Activated B cell treated with CpG ODN at 0.5 μM for 24 hours (primary cell): ENCODE data around the gene SLC24A1. TPM values are rescaled to one million over a fixed set of nuclear protein-coding genes. Genes with fewer than 3 reads are reported as not detected.

ENCODE experiments used
- ATAC-seq: fragments of 200-7000 bp; cut with Tn5 transposase; one replicate; pipeline ENCODE4 v1.10.0; 2021; ENCODE audit warnings: low read depth, mild to moderate bottlenecking, moderate library complexity
- CTCF ChIA-PET: fragments of 350-600 bp; sonication (Branson Sonifier 250); formaldehyde crosslinking; loops from one replicate; lab custom pipeline; 2021; ENCODE audit warnings: antibody characterized with exemption; lab: Charles Lee
- POLR2A ChIA-PET: fragments of 350-600 bp; sonication (Branson Sonifier 250); formaldehyde crosslinking; loops from one replicate; lab custom pipeline; 2021; ENCODE audit warnings: antibody characterized with exemption; lab: Charles Lee
- DNase-seq: peaks from one replicate; pipeline ENCODE4 v3.0.0; 2022
- H3K27ac Mint-ChIP-seq: one replicate; pipeline ENCODE4 v1.8.0; 2020; ENCODE audit warnings: mixed read lengths
- H3K27me3 Mint-ChIP-seq: one replicate; pipeline ENCODE4 v1.8.0; 2021; ENCODE audit warnings: mixed read lengths
- H3K36me3 Mint-ChIP-seq: one replicate; pipeline ENCODE4 v1.8.0; 2021; ENCODE audit warnings: low read depth, mixed read lengths
- H3K4me1 Mint-ChIP-seq: one replicate; pipeline ENCODE4 v1.8.0; 2021; ENCODE audit warnings: mixed read lengths
- H3K4me3 Mint-ChIP-seq: one replicate; pipeline ENCODE4 v1.8.0; 2020; ENCODE audit warnings: mild to moderate bottlenecking, mixed read lengths
- H3K9me3 Mint-ChIP-seq: one replicate; pipeline ENCODE4 v1.8.0; 2020; ENCODE audit warnings: mixed read lengths
- intact Hi-C: fragments of 100-400 bp; cut with micrococcal nuclease; formaldehyde crosslinking; loops from one replicate; pipeline ENCODE4 v1.15.1; 2024
- total RNA-seq: library from RNA; stranded (reverse); gene quantifications from 2 replicates; pipeline ENCODE4 v1.2.3, GENCODE V29; 2022
- TF ChIP-seq, protein P1 (sequence below): fragments of 200-600 bp; IDR thresholded peaks from one replicate; pipeline ENCODE4 v1.8.0; 2022; ENCODE audit warnings: antibody characterized with exemption, mild to moderate bottlenecking

SLC24A1 gene
- total RNA-seq, 1 donor from 2014 or later, result 4.6 TPM

- ChIA-PET POLR2A (interaction anchor here (0.5 kb wide), 1 partner anchor 288 kb away, joined by 3 read pairs; no protein-coding TSS in a partner anchor), CTCF (no interaction called here)
- Mint-ChIP-seq H3K9me3 (no peaks in the 10 kb centered on the region), H3K27me3 (no peaks in the 10 kb centered on the region), H3K36me3 (peaks cover 76% of the 10 kb centered on the region), H3K4me1 (peaks cover 22% of the 10 kb centered on the region), H3K27ac (no peak overlapping the region), H3K4me3 (no peak overlapping the region)
- ATAC-seq, result no peak
- DNase-seq, result no peak
- TF ChIP-seq, protein P1, sequence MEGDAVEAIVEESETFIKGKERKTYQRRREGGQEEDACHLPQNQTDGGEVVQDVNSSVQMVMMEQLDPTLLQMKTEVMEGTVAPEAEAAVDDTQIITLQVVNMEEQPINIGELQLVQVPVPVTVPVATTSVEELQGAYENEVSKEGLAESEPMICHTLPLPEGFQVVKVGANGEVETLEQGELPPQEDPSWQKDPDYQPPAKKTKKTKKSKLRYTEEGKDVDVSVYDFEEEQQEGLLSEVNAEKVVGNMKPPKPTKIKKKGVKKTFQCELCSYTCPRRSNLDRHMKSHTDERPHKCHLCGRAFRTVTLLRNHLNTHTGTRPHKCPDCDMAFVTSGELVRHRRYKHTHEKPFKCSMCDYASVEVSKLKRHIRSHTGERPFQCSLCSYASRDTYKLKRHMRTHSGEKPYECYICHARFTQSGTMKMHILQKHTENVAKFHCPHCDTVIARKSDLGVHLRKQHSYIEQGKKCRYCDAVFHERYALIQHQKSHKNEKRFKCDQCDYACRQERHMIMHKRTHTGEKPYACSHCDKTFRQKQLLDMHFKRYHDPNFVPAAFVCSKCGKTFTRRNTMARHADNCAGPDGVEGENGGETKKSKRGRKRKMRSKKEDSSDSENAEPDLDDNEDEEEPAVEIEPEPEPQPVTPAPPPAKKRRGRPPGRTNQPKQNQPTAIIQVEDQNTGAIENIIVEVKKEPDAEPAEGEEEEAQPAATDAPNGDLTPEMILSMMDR, result no peak
- intact Hi-C loops, result no loop called here
These were observed 42.6 kb upstream of the SLC24A1 start for GRCh38 chr15:65578904-65579728.

GRCh38 chr15:65579762-65580161 is 42.0 kb upstream of the SLC24A1 start:
- peaks cover 80% of the 10 kb centered on the region for H3K36me3 Mint-ChIP-seq
- no peaks in the 10 kb centered on the region for H3K27me3 Mint-ChIP-seq
- ChIA-PET POLR2A (interaction anchor here (0.5 kb wide), 1 partner anchor 288 kb away, joined by 3 read pairs; no protein-coding TSS in a partner anchor), CTCF (no interaction called here)
- H3K9me3 Mint-ChIP-seq, result no peaks in the 10 kb centered on the region
- intact Hi-C loops, result no loop called here
- DNase-seq (no peak), ATAC-seq (no peak)
- TF ChIP-seq, protein P1, result no peak
- peaks cover 27% of the 10 kb centered on the region for H3K4me1 Mint-ChIP-seq
- H3K27ac Mint-ChIP-seq, result no peak overlapping the region
- H3K4me3 Mint-ChIP-seq, result no peak overlapping the region

GRCh38 chr15:65580287-65580686 is 41.5 kb upstream of the SLC24A1 start:
- ATAC-seq, result no peak
- Mint-ChIP-seq H3K9me3 (no peaks in the 10 kb centered on the region), H3K27me3 (no peaks in the 10 kb centered on the region), H3K36me3 (peaks cover 80% of the 10 kb centered on the region), H3K4me3 (no peak overlapping the region), H3K4me1 (peaks cover 27% of the 10 kb centered on the region), H3K27ac (no peak overlapping the region)
- ChIA-PET POLR2A (no interaction called here), CTCF (no interaction called here)
- intact Hi-C loops, result no loop called here
- no peak for DNase-seq
- TF ChIP-seq, protein P1, result no peak

DNA sequence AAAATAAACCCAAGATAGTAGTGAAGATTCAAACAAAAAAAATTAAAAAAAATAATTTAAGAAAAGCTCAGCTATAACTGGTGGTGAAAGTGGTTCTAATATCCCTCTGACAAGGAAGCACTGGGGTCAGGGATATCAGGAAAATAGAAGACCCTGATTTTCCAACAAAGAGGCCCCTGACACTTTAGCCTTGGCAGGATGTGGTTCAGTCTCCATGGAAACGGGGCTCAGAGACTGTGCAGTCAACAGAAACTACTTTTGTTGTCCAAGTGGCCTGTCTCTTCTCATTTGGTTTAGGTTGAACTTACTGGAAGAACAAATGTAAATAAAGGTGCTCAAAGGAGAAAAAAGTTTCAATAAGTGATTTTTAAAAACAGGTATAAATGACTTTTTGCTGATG is 38.0 kb upstream of the SLC24A1 start:
- H3K4me1 Mint-ChIP-seq, result peaks cover 17% of the 10 kb centered on the region
- CTCF ChIA-PET, result no interaction called here
- POLR2A ChIA-PET, result no interaction called here
- intact Hi-C loops, result no loop called here
- no peaks in the 10 kb centered on the region for H3K27me3 Mint-ChIP-seq
- no peaks in the 10 kb centered on the region for H3K9me3 Mint-ChIP-seq
- DNase-seq, result no peak
- H3K27ac Mint-ChIP-seq, result peak overlapping the region; percentile 76
- H3K36me3 Mint-ChIP-seq, result peaks cover 74% of the 10 kb centered on the region
- TF ChIP-seq, protein P1, result no peak
- H3K4me3 Mint-ChIP-seq, result no peak overlapping the region
- no peak for ATAC-seq

- H3K4me1 Mint-ChIP-seq, result peaks cover 17% of the 10 kb centered on the region
- intact Hi-C loops, result no loop called here
- TF ChIP-seq, protein P1, result no peak
- H3K27ac Mint-ChIP-seq, result peak overlapping the region; percentile 76
- DNase-seq (no peak), ATAC-seq (no peak)
- ChIA-PET POLR2A (no interaction called here), CTCF (no interaction called here)
- peaks cover 73% of the 10 kb centered on the region for H3K36me3 Mint-ChIP-seq
- H3K9me3 Mint-ChIP-seq, result no peaks in the 10 kb centered on the region
- no peaks in the 10 kb centered on the region for H3K27me3 Mint-ChIP-seq
- no peak overlapping the region for H3K4me3 Mint-ChIP-seq
These were observed 37.5 kb upstream of the SLC24A1 start for GRCh38 chr15:65584241-65584640.
